ENCODE results near the gene EPG5.
"Not testable (repeated sequence)": the region's sequence is repeated elsewhere in the genome, so short reads cannot be mapped to it uniquely, and the experiment has no call there.

Gene EPG5

DNA sequence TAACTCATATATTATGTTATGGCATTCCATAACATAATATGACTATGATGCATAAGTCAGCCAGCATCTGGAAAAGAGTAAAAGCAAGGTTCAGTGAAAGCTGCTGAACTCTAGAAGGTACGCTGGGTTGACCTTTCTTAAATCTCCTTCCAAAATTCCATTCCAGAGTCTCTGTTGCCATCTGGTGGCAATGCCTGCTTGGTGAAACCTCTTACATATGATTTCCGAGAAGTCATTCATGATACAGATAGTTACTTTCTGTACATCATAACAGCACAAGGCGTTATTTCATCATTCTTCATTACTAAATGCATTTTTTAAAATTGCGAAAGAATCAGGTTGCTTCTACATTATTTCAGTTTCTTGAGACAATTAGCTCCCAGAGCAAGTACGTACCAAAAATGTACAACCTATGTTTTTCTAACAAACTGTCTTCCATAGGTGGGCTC is 7.0 kb upstream of the EPG5 start:
- peak; percentile 75 for DNase-seq

DNA sequence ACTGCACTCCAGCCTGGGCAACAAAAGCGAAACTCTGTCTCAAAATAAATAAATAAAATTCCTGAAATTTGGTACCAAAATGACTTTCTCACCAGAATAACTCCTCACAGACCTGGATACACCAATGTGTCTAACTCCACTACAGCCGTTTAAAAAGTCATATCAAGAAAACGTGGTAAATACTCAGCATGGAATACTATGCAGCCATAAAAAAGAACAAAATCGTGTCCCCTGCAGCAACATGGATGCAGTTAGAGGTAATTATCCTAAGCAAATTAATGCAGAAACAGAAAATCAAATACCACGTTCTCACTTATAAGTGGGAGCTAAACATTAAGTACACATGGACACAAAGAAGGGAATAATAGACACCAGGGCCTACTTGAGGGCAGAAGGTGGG is 2.2 kb downstream of the EPG5 start:
- not testable (repeated sequence) for DNase-seq

DNA sequence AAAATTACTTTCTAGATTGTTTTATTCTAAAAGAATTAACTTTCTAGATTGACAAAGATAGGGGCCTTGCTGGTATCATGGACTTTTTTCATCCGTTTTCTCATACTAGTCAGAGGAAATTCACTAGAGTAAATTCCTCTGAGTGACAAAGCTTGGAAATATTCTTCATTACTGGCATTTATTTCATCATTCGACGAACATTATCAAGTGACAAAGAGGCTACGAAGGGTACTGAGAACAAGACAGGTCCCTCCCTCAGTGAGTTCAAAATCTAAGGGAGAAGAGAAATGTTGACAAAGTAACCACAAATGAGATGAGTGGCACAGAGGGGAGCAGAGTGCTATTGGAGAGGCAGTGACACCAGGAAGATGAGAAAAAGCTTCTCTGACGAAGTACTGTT is 4.3 kb downstream of the EPG5 start:
- DNase-seq = no peak

DNA sequence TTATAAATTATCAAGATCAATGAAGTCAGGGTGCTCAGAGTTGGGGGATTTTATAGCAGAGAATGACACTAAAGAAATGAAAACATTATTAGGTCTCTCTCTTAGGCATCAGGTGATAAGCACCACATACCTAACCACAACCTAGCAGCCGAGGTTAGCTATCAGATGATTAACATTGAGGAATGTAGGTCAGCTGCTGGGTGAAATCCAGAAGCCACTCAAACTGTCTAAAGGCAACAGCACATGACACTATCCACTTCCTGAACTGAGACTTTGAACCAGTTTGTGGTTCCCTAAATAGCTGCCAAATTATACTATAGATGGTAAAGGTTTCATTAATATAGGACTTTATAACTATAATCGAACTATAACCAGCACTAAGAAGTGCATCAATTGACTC is 4.7 kb downstream of the EPG5 start:
- DNase-seq = peak; percentile 37

DNA sequence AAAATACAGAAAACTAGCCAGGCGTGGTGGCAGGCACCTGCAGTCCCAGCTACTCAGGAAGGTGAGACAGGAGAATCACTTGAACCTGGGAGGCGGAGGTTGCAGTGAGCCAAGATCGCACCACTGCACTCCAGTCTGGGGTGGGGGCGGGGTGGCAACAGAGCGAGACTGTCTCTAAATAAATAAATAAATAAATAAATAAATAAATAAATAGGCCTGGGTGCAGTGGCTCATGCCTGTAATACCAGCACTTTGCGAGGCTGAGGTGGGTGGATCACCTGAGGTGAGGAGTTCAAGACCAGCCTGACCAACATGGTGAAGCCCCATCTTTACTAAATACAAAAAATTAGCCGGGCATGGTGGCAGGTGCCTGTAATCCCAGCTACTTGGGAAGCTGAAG is 7.6 kb downstream of the EPG5 start:
- not testable (repeated sequence) for DNase-seq

DNA sequence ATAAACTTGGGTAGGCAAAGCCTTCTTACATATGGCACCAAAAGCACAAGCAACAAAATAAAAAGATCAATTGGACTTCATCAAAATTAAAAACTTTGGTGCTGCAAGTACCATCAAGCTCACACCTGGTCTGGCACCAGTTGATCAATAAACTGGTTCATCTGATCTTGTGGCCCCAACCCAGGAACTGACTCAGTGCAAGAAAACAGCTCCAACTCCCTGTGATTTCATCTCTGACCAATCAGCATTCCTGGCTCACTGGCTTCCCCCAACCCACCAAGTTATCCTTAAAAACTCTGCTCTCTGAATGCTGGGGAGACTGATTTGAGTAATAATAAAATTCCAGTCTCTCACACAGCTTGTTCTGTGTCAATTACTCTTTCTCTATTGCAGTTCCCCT is 8.4 kb downstream of the EPG5 start:
- DNase-seq = no peak

DNA sequence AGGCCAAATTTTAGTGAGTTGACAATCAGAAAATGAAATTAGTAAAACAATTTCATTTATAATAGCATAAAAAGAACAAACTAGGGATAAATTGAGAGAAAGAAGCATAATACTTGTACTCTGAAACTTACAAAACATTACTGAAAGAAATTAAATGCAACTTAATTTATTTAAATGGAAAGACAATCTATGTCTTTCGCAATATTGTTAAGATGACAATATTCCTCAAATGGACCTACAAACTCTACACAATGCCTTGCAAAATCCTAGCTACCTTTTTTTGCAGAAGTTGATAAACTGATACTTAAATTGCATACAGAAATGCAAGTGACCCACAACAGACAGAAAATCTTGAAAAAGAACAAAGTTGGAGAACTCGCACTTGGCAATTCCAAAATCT is 9.1 kb downstream of the EPG5 start:
- no peak for DNase-seq

DNA sequence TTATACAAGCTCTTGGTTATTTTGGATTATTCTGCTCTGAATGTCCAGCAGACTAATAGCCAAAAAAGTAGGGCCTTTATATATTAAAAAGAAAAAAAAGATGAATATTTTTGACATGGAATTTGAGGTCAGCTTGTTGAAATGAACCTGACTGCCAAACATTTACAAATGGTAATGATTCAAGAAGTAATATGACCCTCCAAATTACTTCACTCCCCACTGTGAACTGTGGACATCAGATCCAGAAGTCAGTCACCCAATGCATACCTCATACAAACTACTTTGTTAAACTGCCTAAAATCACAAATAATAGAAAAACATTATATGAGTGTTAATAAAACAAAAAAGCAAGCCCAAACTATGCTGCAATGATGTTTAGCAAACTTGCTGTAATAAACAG is 10.0 kb downstream of the EPG5 start:
- no peak for DNase-seq

DNA sequence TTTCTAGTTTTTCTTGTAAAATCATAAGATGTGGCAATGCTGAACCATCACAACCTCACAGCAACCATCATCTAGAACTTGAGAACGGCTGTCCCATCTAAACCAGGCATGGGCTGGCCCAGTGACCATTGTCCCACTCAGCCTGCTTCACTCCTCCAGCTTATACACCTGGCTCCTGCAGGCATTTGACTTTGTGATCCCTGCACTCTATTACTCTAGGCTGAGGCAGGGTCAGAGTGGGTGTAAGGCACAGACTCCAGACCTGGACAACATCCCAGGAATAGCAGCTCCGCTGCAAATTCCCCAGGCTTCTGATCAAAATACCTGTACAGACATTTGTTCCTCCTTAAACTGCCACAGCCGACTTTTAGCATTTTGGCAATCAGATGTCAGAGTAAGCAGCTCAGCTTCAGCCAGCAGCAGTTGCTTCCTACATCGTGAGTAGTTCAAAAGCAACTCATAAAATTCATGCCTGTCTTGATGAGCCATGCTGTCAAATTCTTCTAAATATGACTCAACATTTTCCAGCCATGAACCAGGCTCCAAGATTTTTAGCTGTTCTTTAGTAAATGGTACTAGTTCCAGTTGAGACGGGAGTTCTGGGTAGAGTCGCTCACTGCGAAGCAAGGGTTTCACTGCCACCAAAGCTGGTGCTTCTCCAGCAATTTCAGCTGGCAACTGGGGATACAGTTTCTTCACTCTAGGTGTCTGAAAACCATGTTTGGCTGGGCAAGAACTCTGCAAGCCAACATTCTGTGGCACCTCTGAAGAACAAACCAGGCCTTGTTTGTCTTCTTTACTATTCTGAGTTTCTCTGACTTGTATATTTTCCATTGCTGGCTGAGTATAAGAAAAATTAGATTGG is 12.8 kb downstream of the EPG5 start:
- DNase-seq = no peak

DNA sequence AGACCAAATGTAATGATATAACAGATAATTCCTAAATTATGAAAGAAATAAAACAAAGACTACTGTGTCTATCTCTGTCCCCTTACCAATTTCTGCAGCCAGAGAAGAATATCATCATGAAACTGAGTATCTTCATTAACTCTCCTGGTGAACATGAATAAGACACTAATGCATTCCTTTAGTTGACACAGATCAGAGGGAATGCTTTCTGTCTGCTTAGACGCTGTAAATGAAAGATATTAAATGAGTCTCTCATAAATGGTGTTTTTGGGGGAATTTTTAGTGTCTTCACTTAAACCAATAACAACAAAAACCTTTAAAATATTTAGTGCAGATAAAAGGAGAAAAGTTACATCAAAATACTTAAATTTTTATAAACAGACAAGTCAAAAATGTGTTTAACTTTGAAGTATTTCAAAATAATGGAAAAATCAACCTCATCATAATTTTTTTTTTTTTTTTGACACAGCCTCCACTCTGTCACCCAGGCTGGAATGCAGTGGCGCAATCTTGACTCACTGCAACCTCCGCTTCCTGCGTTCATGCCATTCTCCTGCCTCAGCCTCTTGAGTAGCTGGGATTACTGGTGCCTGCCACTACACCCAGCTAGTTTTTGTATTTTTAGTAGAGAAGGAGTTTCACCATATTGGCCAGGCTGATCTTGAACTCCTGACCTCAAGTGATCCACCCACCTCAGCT is 16.0 kb downstream of the EPG5 start:
- DNase-seq = peak; percentile 39

DNA sequence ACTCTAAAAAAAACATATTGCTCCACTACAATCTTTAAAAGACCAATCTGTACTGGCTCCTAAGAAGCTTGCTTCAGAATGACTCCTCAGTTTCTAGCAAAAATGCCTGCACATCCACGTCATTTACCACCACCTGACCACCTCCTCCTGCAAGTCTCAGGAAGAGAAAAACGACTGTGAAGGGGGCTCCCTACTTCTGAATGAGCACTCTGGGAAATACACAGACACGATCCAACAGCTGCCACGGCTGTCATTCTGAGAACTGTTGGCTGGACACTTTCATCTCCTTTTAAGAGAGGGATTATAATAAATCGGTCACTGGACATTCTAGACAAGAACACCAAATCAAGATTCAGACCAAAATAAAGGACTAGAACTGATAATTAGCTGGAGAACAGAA is 21.5 kb downstream of the EPG5 start:
- no peak for DNase-seq

DNA sequence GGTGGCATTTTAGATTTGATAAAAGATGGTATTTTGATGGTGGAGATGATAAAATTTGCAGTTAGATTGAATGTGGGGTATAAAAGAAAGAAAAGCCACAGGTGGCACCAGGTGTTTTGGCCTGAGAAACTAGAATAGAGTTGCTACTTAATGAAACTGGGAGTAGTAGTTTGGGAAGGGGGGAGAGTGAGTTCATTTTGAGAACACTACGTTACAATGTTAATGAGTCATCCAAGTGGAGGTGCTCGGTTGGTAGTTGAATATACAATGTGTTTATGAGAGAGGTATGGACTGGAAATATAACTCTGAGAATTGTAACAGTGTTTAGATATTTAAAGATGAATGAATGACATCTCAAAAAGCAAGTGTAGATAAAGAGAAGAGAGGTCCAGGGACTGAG is 26.4 kb downstream of the EPG5 start:
- no peak for DNase-seq

DNA sequence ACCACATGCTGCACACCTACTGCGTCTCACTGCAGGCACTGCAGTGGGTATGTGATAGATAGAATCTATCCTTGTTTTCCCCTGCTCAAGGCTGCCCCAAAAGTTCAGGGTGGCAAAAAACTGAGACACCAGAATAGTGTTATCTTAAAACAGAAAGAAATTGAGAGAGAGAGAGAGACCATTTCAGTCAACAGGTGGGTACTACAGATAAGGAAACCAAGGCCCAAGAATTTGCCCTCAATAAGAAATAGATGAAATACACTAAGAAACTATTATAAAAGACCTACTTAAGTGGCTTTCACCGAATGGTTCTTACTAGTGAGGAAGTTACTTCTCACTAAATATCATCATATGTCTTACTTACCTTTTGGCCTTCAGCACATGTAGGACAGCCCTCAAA is 27.9 kb downstream of the EPG5 start:
- no peak for DNase-seq

DNA sequence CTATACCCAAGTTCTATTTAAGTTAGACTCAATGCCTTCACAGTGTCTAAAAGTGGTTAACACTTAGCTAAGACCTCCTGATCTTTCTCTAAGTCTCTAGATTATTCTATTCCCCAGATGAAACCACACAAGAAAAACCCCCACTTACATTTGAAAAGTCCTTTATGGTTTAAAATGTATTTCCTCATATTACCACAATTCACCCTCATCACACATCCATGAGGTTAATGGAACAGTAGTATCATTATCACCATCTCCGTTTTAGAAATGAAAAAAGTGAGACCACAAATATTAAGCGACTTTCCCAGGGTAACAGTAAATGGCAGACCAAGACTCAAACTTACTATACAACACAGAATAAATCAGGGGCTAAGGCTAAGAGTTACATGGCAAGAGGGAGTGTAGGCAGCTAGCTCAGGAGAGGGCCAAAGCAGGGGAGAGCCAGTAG is 28.6 kb downstream of the EPG5 start:
- DNase-seq = no peak

DNA sequence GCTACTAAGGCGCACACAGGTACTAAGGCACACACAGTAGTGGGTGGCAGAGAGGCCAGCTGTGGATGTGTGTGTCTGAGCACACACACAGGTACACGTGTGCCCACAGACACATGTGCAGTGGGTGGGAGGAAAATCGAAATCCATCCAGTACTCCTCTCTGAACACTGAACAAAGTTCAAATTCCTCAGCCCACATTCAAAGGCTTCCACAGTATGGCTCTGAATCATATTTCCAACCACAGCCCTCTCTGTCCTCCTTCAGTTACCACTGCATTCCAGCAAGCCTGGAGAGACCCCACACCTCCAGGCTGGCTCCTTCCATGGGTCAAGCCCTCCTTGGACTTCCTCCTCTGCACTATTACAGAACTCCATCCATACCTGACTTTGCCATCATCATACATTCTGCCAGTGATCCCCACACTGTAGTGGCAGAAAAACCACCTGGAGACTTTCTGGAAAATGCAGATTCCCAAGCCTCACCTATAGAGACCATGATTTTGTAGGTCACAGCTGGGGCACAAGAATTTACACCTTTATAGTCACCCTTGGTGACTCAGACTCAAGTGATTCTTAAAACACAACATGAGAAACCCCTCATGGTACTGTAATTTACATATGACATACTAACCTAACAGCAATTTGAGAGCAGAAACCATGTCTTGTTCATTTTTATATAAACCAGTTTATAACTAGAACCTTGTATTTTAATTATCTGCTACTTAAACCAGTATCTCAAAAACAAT is 31.4 kb downstream of the EPG5 start:
- no peak for DNase-seq

DNA sequence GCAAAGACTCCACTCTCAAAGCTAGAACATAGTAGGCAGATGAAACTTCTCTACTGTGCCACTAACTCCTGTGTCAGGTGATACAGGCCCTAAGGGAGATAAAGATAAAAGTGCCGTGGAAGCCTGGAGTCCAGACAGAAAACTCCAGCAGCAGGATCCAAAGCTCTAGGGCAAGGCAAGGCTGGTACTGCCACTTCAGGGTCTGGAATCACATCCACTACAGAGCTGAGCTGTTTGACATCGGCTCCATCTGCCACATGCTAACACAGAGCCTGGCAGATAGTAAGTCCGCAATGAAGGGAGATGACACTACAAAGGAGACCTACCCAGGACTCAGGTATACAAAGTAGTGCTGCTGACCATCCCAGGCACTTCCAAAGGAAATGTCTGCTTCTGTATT is 34.4 kb downstream of the EPG5 start:
- DNase-seq = no peak

DNA sequence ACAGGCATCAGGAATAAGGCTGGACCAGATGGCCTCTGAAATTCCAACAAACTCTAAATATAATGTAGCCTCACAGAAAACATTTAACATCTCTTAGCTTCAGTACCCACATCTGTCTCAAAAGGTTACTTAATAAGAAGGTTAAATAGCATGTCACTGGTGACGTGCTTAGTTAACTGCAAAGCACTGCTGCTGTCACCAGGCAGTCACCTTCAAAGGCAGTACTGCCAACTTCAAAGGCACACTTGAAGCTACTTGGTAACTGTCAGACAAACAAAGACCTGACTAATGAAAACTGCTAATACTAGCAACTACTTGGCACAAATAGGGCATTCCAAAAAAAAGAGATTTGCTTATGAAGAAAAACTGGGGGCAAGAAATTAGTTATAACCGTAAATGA is 36.2 kb downstream of the EPG5 start:
- no peak for DNase-seq

DNA sequence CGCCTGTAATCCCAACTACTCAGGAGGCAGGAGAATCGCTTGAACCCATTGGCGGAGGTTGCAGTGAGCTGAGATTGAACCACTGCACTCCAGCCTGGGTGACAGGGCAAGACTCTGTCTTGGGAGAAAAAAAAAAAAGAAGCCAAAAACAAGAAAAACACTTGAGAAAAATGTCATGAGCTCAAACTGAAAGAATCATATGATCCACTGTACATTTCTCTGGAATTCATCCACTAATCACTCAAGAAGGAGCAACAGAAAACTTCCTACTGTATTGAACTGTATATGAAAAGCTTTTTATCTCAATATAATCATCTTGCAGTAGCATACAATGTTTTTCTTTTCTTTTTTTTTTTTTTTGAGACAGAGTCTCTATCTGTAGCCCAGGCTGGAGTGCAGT is 40.4 kb downstream of the EPG5 start:
- DNase-seq = no peak

DNA sequence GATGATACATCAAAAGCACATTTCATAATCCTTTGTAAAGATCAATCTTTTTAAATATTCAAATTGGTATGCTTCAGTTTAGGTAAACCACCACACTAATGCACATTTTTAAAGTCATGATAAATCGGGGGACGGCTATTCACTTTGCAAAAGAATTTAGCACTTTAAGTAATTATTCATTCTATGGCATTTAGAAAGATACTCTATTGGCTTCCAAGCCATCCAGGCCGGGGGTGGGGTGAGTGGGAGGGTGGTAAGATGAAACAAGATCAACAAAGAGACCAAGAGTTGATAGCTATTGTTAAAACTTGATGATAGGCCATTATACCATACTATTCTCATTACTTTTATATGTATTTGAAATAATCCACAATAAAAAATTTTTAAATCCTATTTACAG is 41.0 kb downstream of the EPG5 start:
- no peak for DNase-seq

DNA sequence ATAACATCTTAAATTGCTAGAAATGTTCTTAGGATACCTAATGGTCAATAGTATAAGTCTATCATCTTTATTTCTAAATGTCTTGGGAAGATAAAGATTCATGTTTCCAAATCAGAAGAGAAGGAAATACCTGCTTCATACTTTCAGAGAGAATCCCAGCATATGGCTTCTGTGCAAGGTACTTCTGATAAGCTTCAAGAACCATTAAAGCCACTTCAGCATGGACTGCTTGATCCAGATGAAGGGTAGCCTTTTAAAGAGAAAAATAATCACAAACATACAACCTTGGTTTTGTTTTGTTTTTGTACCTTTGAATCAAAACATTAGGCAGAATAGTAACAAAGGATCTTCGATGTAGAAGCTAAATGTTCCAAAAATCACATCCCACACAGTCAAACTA is 44.0 kb downstream of the EPG5 start:
- DNase-seq = no peak

DNA sequence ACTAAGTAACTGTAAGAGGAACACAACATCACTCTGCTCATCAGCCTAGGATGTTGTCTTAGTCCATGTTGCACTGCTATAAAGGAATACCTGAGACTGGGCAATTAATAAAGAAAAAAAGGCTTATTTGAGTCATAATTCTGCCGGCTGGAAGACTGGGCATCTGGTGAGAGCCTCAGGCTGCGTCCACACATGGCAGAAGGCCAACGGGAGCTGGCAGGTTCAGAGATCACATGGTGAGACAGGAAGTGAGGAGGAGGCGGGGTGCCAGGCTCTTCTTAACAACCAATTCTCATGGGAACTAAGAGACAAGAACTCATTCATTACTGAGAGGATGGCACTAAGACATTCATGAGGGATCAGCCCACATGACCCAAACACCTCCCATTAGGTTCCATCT is 46.8 kb downstream of the EPG5 start:
- DNase-seq = no peak

DNA sequence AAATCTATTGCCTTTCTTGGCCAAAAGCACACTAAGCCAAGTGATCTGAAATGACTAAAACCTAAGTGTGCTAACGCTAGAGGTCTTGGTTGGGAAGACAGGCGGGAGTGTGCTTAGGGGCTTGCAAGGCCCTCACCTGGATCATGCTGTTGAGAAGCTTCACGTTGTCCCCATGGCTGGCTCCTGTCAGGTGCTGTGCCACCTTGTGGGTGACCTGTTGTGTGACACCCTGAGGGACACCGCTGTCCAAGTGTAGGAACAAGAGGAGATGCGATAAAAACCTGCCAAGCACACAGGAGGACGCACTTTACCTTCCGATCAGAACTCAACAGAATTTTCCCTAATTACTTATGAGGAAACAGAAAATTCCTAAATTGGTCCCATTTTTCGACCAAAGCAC is 50.8 kb downstream of the EPG5 start:
- DNase-seq = no peak

DNA sequence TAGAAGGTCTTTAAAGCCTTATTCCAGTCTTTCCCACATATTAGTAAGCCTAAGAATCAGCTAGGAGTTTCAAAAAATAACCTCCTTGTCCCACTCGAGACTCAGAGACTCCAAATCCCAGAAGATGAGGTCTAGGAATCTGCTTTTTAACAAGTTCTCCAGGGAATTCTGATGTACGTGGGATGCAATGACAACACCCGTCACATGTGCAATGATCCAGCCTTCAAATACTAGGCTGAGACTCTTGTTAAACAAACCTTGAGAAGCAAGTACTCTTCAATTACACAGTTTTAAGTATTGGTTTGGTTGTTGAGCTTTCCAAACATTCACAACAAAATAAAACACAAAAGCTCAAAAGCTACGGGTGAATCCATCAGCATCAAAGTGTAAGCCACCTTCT is 53.9 kb downstream of the EPG5 start:
- DNase-seq = no peak
